ENCODE measurements around the gene FAT1. TPM values are rescaled to one million over a fixed set of nuclear protein-coding genes. Genes with fewer than 3 reads are reported as not detected.

Gene FAT1
- total and polyA plus RNA-seq, 8 donors = 8.2 to 272 (median 60.4) TPM

GRCh38 chr4:186560647-186561046 is 163.0 kb downstream of the FAT1 start:
- intact Hi-C loops (cut with DNase I; ENCODE audit: low total_unique reads) = no loop called here

GRCh38 chr4:186557486-186557885 is 166.2 kb downstream of the FAT1 start:
- intact Hi-C loops (cut with DNase I; ENCODE audit: low total_unique reads) = no loop called here
- H3K36me3 ChIP-seq = no peaks in the 10 kb centered on the region
- WGBS, 5 donors = 73 to 83% (median 77%) methylated on average over 3 of the region's 3 CpGs
- TF ChIP-seq CTCF (IDR thresholded peaks at IDR 0.05) (no peak), POLR2A (IDR thresholded peaks at IDR 0.05) (no peak), EP300 (IDR thresholded peaks at IDR 0.05) (no peak), POLR2AphosphoS5 (IDR thresholded peaks at IDR 0.05) (no peak)
- H3K9me3 ChIP-seq = peaks cover 0 to 5% (median 2%) of the 10 kb centered on the region in 4 donors
- H3K27ac ChIP-seq = no peak overlapping the region
- H3K4me3 ChIP-seq = no peak overlapping the region
- peaks cover 0 to 47% (median 19%) of the 10 kb centered on the region in 3 donors for H3K27me3 ChIP-seq
- DNase-seq = no peak
- peaks cover 12 to 19% (median 16%) of the 10 kb centered on the region in 4 donors for H3K4me1 ChIP-seq

More at GRCh38 chr4:186560647-186561046, 163.0 kb downstream of the FAT1 start:
- WGBS, 5 donors = 89 to 97% (median 96%) methylated on average over 3 of the region's 3 CpGs
- Histone ChIP-seq H3K36me3 (no peaks in the 10 kb centered on the region), H3K27ac (no peak overlapping the region), H3K9me3 (peaks cover 0 to 5% (median 2%) of the 10 kb centered on the region in 4 donors), H3K4me1 (peaks cover 0 to under 1% (median under 1%) of the 10 kb centered on the region in 4 donors), H3K27me3 (peaks cover 0 to 22% (median 3%) of the 10 kb centered on the region in 3 donors), H3K4me3 (no peak overlapping the region)
- TF ChIP-seq POLR2A (IDR thresholded peaks at IDR 0.05) (no peak), EP300 (IDR thresholded peaks at IDR 0.05) (no peak), CTCF (IDR thresholded peaks at IDR 0.05) (no peak), POLR2AphosphoS5 (IDR thresholded peaks at IDR 0.05) (no peak)
- DNase-seq = no peak

GRCh38 chr4:186557061-186557460 is 166.6 kb downstream of the FAT1 start:
- Histone ChIP-seq H3K27ac (no peak overlapping the region), H3K9me3 (peaks cover 0 to 5% (median 2%) of the 10 kb centered on the region in 4 donors), H3K36me3 (no peaks in the 10 kb centered on the region), H3K4me1 (peaks cover 12 to 19% (median 16%) of the 10 kb centered on the region in 4 donors), H3K27me3 (peaks cover 0 to 52% (median 19%) of the 10 kb centered on the region in 3 donors), H3K4me3 (no peak overlapping the region)
- DNase-seq = no peak
- 47 to 70% (median 62%) methylated on average over 7 of the region's 7 CpGs for WGBS, 5 donors
- TF ChIP-seq EP300 (IDR thresholded peaks at IDR 0.05) (no peak), POLR2AphosphoS5 (IDR thresholded peaks at IDR 0.05) (no peak), CTCF (IDR thresholded peaks at IDR 0.05) (no peak), POLR2A (IDR thresholded peaks at IDR 0.05) (no peak)
- intact Hi-C loops (cut with DNase I; ENCODE audit: low total_unique reads) = no loop called here

- WGBS, 5 donors = 5 to 18% (median 5%) methylated on average over 40 to 91 of the region's 91 CpGs
- peak in 1 of 2 donors; percentile 48 for DNase-seq
- no peak within 1 kb of the TSS for H3K27ac ChIP-seq
- TF ChIP-seq EP300 (IDR thresholded peaks at IDR 0.05) = no peak
- no peak for TF ChIP-seq CTCF (IDR thresholded peaks at IDR 0.05)
- TF ChIP-seq POLR2AphosphoS5 (IDR thresholded peaks at IDR 0.05) = no peak
- no peak for TF ChIP-seq POLR2A (IDR thresholded peaks at IDR 0.05)
- peak within 1 kb of the TSS; percentile 11 to 41 (median 32) for H3K4me3 ChIP-seq
- intact Hi-C loops (cut with DNase I; ENCODE audit: low total_unique reads) = no loop called here
- H3K4me1 ChIP-seq = peaks cover 12 to 19% (median 16%) of the 10 kb centered on the region in 4 donors
- H3K36me3 ChIP-seq = no peaks in the 10 kb centered on the region
- H3K9me3 ChIP-seq = peaks cover 0 to 1% (median 0%) of the 10 kb centered on the region in 4 donors
- peaks cover 0 to 62% (median 20%) of the 10 kb centered on the region in 3 donors for H3K27me3 ChIP-seq
These were observed 168.5 kb downstream of the FAT1 start, which contains the start of gene MTNR1A for GRCh38 chr4:186554914-186555827. MTNR1A (minus strand) TSS chr4:186555567; CDS start chr4:186555365, 202 bp downstream.
